HepG2 (cell line): Measurements from ENCODE around the gene PSIP1. TPM values are rescaled to one million over a fixed set of nuclear protein-coding genes. Genes with fewer than 3 reads are reported as not detected.

Source experiments
- BHLHE40 ChIP-seq: IDR thresholded peaks from 2 replicates; pipeline ENCODE4 v1.6.1; 2011; ENCODE audit warnings: low read length, improper control_type of control experiment
- ETS1 ChIP-seq: sonication (generic); formaldehyde crosslinking; IDR thresholded peaks from 2 replicates; pipeline ENCODE4 v1.4.0; 2020; ENCODE audit warnings: missing genetic modification reagents
- HNRNPK ChIP-seq: fragments of 200-400 bp; formaldehyde crosslinking; IDR thresholded peaks from 2 replicates; pipeline ENCODE4 v1.6.1; 2018; ENCODE audit warnings: low read length, low read depth, moderate library complexity, mild to moderate bottlenecking; ENCODE audit not compliant: poor library complexity, severe bottlenecking
- JUN ChIP-seq: sonication (generic); formaldehyde crosslinking; IDR thresholded peaks from 2 replicates; pipeline ENCODE4 v1.4.0; 2020; ENCODE audit warnings: mild to moderate bottlenecking, missing genetic modification reagents
- KAT2B ChIP-seq: fragments of 150-350 bp; IDR thresholded peaks from 2 replicates; pipeline ENCODE4 v1.6.1; 2014; ENCODE audit warnings: low read depth, low read length, borderline replicate concordance
- KAT7 ChIP-seq: IDR thresholded peaks from 2 replicates; pipeline ENCODE4 v1.6.1; 2018; ENCODE audit warnings: borderline replicate concordance, missing compliant biosample characterization
- NAIF1 ChIP-seq: sonication (generic); formaldehyde crosslinking; IDR thresholded peaks from 2 replicates; pipeline ENCODE4 v1.5.0; 2020; ENCODE audit warnings: mild to moderate bottlenecking, missing genetic modification reagents, borderline replicate concordance
- NR2F2 ChIP-seq: IDR thresholded peaks from 2 replicates; pipeline ENCODE4 v1.6.1; 2012; ENCODE audit warnings: low read depth, inconsistent platforms, borderline replicate concordance
- THAP8 ChIP-seq: sonication (generic); formaldehyde crosslinking; IDR thresholded peaks from 2 replicates; pipeline ENCODE4 v1.5.1; 2020; ENCODE audit warnings: missing genetic modification reagents, mild to moderate bottlenecking, borderline replicate concordance
- ZC3H4 ChIP-seq: sonication (generic); formaldehyde crosslinking; IDR thresholded peaks from 2 replicates; pipeline ENCODE4 v1.4.0; 2020; ENCODE audit warnings: missing genetic modification reagents, borderline replicate concordance
- ZMYM4 ChIP-seq: sonication (generic); formaldehyde crosslinking; IDR thresholded peaks from 2 replicates; pipeline ENCODE4 v1.8.1; 2023; ENCODE audit warnings: mild to moderate bottlenecking, missing genetic modification reagents
- ZNF101 ChIP-seq: sonication (generic); formaldehyde crosslinking; IDR thresholded peaks from 2 replicates; pipeline ENCODE4 v1.4.0; 2020; ENCODE audit warnings: mild to moderate bottlenecking, low read depth, missing genetic modification reagents, borderline replicate concordance
- ZNF224 ChIP-seq: sonication (generic); formaldehyde crosslinking; IDR thresholded peaks from 2 replicates; pipeline ENCODE4 v1.5.0; 2020; ENCODE audit warnings: mild to moderate bottlenecking, missing genetic modification reagents
- ZNF44 ChIP-seq: sonication (generic); formaldehyde crosslinking; IDR thresholded peaks from 2 replicates; pipeline ENCODE4 v1.5.1; 2020; ENCODE audit warnings: mild to moderate bottlenecking, missing genetic modification reagents
- ZNF605 ChIP-seq: sonication (generic); formaldehyde crosslinking; IDR thresholded peaks from 2 replicates; pipeline ENCODE4 v1.8.0; 2022; ENCODE audit warnings: mild to moderate bottlenecking, missing genetic modification reagents
- ZNF788 ChIP-seq: sonication (generic); formaldehyde crosslinking; IDR thresholded peaks from 2 replicates; pipeline ENCODE4 v1.5.0; 2020; ENCODE audit warnings: mild to moderate bottlenecking, missing genetic modification reagents, borderline replicate concordance
- ZZZ3 ChIP-seq: sonication (generic); formaldehyde crosslinking; IDR thresholded peaks from 2 replicates; pipeline ENCODE4 v1.4.0; 2020; ENCODE audit warnings: missing genetic modification reagents, mild to moderate bottlenecking, borderline replicate concordance
- polyA plus RNA-seq, 8 experiments: library from polyadenylated mRNA; depleted of rRNA in 3 of 8; stranded (reverse) in 7 of 8; unstranded in 1 of 8; fragments of >200 nt; fragmentation: Illumina TruSeq in 4 of 8; extraction: Trizol in 4 of 8; gene quantifications; 2 replicates each; pipeline versions ENCODE4 v1.2.1 to v1.2.3, GENCODE V29; 2011 to 2016; ENCODE audit warnings: low read depth in 4 of 8, missing spikeins in 1 of 8, mixed read lengths in 1 of 8; ENCODE audit not compliant: insufficient read depth in 1 of 8
- total RNA-seq, 5 experiments: library from RNA; depleted of rRNA; stranded (reverse); fragments of >200 nt; fragmentation: Illumina TruSeq; extraction: Trizol; gene quantifications; 2 replicates each; pipeline ENCODE4 v1.2.3, GENCODE V29; 2016; ENCODE audit warnings: low read depth in 1 of 5
- TF ChIP-seq, protein P1 (sequence below): sonication (generic); formaldehyde crosslinking; IDR thresholded peaks from 2 replicates; pipeline ENCODE4 v1.4.0; 2020; ENCODE audit warnings: missing genetic modification reagents, borderline replicate concordance
- TF ChIP-seq, protein P2 (sequence below): sonication (generic); formaldehyde crosslinking; IDR thresholded peaks from 2 replicates; pipeline ENCODE4 v1.8.0; 2022; ENCODE audit warnings: missing genetic modification reagents, mild to moderate bottlenecking, borderline replicate concordance
- TF ChIP-seq, protein P3 (sequence below): sonication (generic); formaldehyde crosslinking; IDR thresholded peaks from 2 replicates; pipeline ENCODE4 v1.4.0; 2020; ENCODE audit warnings: low read depth, mild to moderate bottlenecking, missing genetic modification reagents

The PSIP1 gene
- total and polyA plus RNA-seq, 2 of the 13 experiments (the other 11 are each of a cell fraction or from before 2014, with no cell fraction given): 12.6 to 46.4 TPM

- no peak for TF ChIP-seq ZNF224 (CRISPR knock-in tag)
- TF ChIP-seq HNRNPK: no peak
- peak; percentile 48; the same call in 1 of the 2 replicates for TF ChIP-seq ZZZ3 (CRISPR knock-in tag)
- no peak for TF ChIP-seq ZNF101 (CRISPR knock-in tag)
- peak; percentile 92; the same call in 1 of the 2 replicates for TF ChIP-seq ZNF788 (CRISPR knock-in tag)
- no peak for TF ChIP-seq JUN
- TF ChIP-seq ZC3H4 (CRISPR knock-in tag): no peak
- no peak; the same call in 1 of the 2 replicates for TF ChIP-seq ETS1 (CRISPR knock-in tag)
- TF ChIP-seq, protein P1, sequence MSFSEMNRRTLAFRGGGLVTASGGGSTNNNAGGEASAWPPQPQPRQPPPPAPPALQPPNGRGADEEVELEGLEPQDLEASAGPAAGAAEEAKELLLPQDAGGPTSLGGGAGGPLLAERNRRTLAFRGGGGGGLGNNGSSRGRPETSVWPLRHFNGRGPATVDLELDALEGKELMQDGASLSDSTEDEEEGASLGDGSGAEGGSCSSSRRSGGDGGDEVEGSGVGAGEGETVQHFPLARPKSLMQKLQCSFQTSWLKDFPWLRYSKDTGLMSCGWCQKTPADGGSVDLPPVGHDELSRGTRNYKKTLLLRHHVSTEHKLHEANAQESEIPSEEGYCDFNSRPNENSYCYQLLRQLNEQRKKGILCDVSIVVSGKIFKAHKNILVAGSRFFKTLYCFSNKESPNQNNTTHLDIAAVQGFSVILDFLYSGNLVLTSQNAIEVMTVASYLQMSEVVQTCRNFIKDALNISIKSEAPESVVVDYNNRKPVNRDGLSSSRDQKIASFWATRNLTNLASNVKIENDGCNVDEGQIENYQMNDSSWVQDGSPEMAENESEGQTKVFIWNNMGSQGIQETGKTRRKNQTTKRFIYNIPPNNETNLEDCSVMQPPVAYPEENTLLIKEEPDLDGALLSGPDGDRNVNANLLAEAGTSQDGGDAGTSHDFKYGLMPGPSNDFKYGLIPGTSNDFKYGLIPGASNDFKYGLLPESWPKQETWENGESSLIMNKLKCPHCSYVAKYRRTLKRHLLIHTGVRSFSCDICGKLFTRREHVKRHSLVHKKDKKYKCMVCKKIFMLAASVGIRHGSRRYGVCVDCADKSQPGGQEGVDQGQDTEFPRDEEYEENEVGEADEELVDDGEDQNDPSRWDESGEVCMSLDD (CRISPR knock-in tag): no peak
- TF ChIP-seq, protein P2, sequence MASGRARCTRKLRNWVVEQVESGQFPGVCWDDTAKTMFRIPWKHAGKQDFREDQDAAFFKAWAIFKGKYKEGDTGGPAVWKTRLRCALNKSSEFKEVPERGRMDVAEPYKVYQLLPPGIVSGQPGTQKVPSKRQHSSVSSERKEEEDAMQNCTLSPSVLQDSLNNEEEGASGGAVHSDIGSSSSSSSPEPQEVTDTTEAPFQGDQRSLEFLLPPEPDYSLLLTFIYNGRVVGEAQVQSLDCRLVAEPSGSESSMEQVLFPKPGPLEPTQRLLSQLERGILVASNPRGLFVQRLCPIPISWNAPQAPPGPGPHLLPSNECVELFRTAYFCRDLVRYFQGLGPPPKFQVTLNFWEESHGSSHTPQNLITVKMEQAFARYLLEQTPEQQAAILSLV (CRISPR knock-in tag): peak; percentile 92
- peak; percentile 86 for TF ChIP-seq ZMYM4 (CRISPR knock-in tag)
- TF ChIP-seq THAP8 (CRISPR knock-in tag): no peak
- TF ChIP-seq, protein P3, sequence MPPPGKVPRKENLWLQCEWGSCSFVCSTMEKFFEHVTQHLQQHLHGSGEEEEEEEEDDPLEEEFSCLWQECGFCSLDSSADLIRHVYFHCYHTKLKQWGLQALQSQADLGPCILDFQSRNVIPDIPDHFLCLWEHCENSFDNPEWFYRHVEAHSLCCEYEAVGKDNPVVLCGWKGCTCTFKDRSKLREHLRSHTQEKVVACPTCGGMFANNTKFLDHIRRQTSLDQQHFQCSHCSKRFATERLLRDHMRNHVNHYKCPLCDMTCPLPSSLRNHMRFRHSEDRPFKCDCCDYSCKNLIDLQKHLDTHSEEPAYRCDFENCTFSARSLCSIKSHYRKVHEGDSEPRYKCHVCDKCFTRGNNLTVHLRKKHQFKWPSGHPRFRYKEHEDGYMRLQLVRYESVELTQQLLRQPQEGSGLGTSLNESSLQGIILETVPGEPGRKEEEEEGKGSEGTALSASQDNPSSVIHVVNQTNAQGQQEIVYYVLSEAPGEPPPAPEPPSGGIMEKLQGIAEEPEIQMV (CRISPR knock-in tag): no peak; the same call in 1 of the 2 replicates
- no peak for TF ChIP-seq NR2F2
- TF ChIP-seq KAT7 (CRISPR knock-in tag): peak; percentile 62; the same call in 1 of the 2 replicates
- TF ChIP-seq BHLHE40: no peak
- TF ChIP-seq ZNF605: peak; percentile 84
- peak; percentile 95; the same call in 1 of the 2 replicates for TF ChIP-seq NAIF1
- no peak for TF ChIP-seq KAT2B
- no peak; the same call in 1 of the 2 replicates for TF ChIP-seq ZNF44
Measured at GRCh38 chr9:15422372-15423230, 88.2 kb downstream of the PSIP1 start, which contains the start of gene SNAPC3 (continued).
